A673 (cell line): Measurements from ENCODE around the gene LETMD1. TPM values are rescaled to one million over a fixed set of nuclear protein-coding genes. Genes with fewer than 3 reads are reported as not detected.

Source experiments
- BruUV-seq: library from RNA; stranded (reverse); fragments of 400-500 nt; replicated peaks from 2 replicates; lab custom pipeline; 2021; lab: Mats Ljungman, UMichigan
- CTCF ChIA-PET: fragments of 300-600 bp; sonication (Branson Sonifier 250); formaldehyde crosslinking; loops from one replicate; lab custom pipeline; 2022; ENCODE audit warnings: antibody characterized with exemption; lab: Charles Lee
- POLR2A ChIA-PET: fragments of 300-600 bp; sonication (Branson Sonifier 250); formaldehyde crosslinking; loops from one replicate; lab custom pipeline; 2022; ENCODE audit warnings: antibody characterized with exemption; ENCODE audit not compliant: low non-redundant PET; lab: Charles Lee
- DNase-seq: peaks from one replicate; pipeline ENCODE4 v3.0.0-alpha.2; 2015; ENCODE audit warnings: low spot score
- H3K27ac ChIP-seq: fragments of 200-600 bp; sonication (generic); 2 replicates; pipeline ENCODE4 v1.5.1; 2016; ENCODE audit warnings: mixed run types, low read depth, mild to moderate bottlenecking, mixed read lengths, antibody characterized with exemption, low read length; ENCODE audit not compliant: poor library complexity, severe bottlenecking
- H3K27me3 ChIP-seq: fragments of 200-600 bp; sonication (generic); replicated peaks from 2 replicates; pipeline ENCODE4 v1.6.1; 2017; ENCODE audit warnings: mixed run types, low read depth, mild to moderate bottlenecking, mixed read lengths, antibody characterized with exemption, low read length; ENCODE audit not compliant: insufficient read depth, poor library complexity
- H3K36me3 ChIP-seq: fragments of 200-600 bp; sonication (generic); 2 replicates; pipeline ENCODE4 v1.6.1; 2016; ENCODE audit warnings: mixed run types, mild to moderate bottlenecking, mixed read lengths, antibody characterized with exemption, low read length; ENCODE audit not compliant: insufficient read depth, poor library complexity, severe bottlenecking
- H3K4me1 ChIP-seq: fragments of 200-600 bp; sonication (generic); 2 replicates; pipeline ENCODE4 v1.6.1; 2017; ENCODE audit warnings: mixed run types, mild to moderate bottlenecking, mixed read lengths, antibody characterized with exemption, low read length; ENCODE audit not compliant: insufficient read depth, poor library complexity, severe bottlenecking
- H3K4me3 ChIP-seq: fragments of 200-600 bp; sonication (generic); 2 replicates; pipeline ENCODE4 v1.5.1; 2016; ENCODE audit warnings: low read depth, mixed run types, mild to moderate bottlenecking, mixed read lengths, low read length; ENCODE audit not compliant: poor library complexity, severe bottlenecking
- H3K9me3 ChIP-seq: fragments of 200-600 bp; sonication (generic); 2 replicates; pipeline ENCODE4 v1.6.1; 2016; ENCODE audit warnings: mixed run types, low read depth, mild to moderate bottlenecking, mixed read lengths, antibody characterized with exemption, low read length; ENCODE audit not compliant: poor library complexity, severe bottlenecking
- CTCF ChIP-seq: fragments of 300-800, 200-600 bp; sonication (generic); conservative IDR thresholded peaks from 2 replicates; pipeline ENCODE4 v1.5.1; 2017; ENCODE audit warnings: low read depth, mild to moderate bottlenecking, antibody characterized with exemption, low read length, moderate library complexity, mixed read lengths
- EZH2 ChIP-seq: fragments of 200-600 bp; sonication (generic); IDR thresholded peaks from 2 replicates; pipeline ENCODE4 v1.6.1; 2017; ENCODE audit warnings: borderline replicate concordance, low read depth, mild to moderate bottlenecking, mixed read lengths, antibody characterized with exemption, low read length; ENCODE audit not compliant: poor library complexity, severe bottlenecking
- intact Hi-C: fragments of 100-400 bp; cut with micrococcal nuclease; formaldehyde crosslinking; loops from one replicate; pipeline ENCODE4 v1.10.0; 2022; ENCODE audit not compliant: unreplicated experiment
- total RNA-seq: library from RNA; stranded (reverse); gene quantifications from 2 replicates; pipeline ENCODE4 v1.2.3, GENCODE V29; 2021

The LETMD1 gene
- total RNA-seq, 1 experiment from 2014 or later: 60.3 TPM

GRCh38 chr12:51017452-51017851, 30.7 kb upstream of the LETMD1 start:
- DNase-seq: no peak
- no peaks in the 10 kb centered on the region for H3K27me3 ChIP-seq
- TF ChIP-seq CTCF (no peak), EZH2 (no peak)
- CTCF ChIA-PET: no interaction called here
- POLR2A ChIA-PET: no interaction called here
- H3K27ac ChIP-seq: no peak overlapping the region
- peaks cover 5% of the 10 kb centered on the region for H3K4me1 ChIP-seq
- no peaks in the 10 kb centered on the region for H3K36me3 ChIP-seq
- intact Hi-C loops: no loop called here
- no peaks in the 10 kb centered on the region for H3K9me3 ChIP-seq
- BruUV-seq: no TSS peak
- no peak overlapping the region for H3K4me3 ChIP-seq

- CTCF ChIA-PET: no interaction called here
These were observed 29.2 kb upstream of the LETMD1 start for GRCh38 chr12:51018956-51019355.

GRCh38 chr12:51019927-51020326, 28.2 kb upstream of the LETMD1 start:
- no TSS peak for BruUV-seq
- DNase-seq: no peak
- Histone ChIP-seq H3K27ac (no peak overlapping the region), H3K36me3 (no peaks in the 10 kb centered on the region), H3K27me3 (no peaks in the 10 kb centered on the region), H3K4me1 (peaks cover 7% of the 10 kb centered on the region), H3K4me3 (no peak overlapping the region), H3K9me3 (no peaks in the 10 kb centered on the region)
- intact Hi-C loops: loop anchor here (10.0 kb wide), 1 partner anchor 515 kb away; the partner anchor contains the start of gene DIP2B
- ChIA-PET POLR2A (no interaction called here), CTCF (no interaction called here)
- no peak for TF ChIP-seq EZH2
- no peak for TF ChIP-seq CTCF

More at GRCh38 chr12:51018956-51019355, 29.2 kb upstream of the LETMD1 start:
- no TSS peak for BruUV-seq
- intact Hi-C loops: no loop called here
- no peak for DNase-seq
- POLR2A ChIA-PET: no interaction called here
- Histone ChIP-seq H3K27me3 (no peaks in the 10 kb centered on the region), H3K27ac (no peak overlapping the region), H3K9me3 (no peaks in the 10 kb centered on the region), H3K4me1 (no peaks in the 10 kb centered on the region), H3K36me3 (no peaks in the 10 kb centered on the region), H3K4me3 (no peak overlapping the region)
- no peak for TF ChIP-seq EZH2
- no peak for TF ChIP-seq CTCF
